Measurements from ENCODE around the gene FASN.

Gene FASN

GRCh38 chr17:82039695-82040299, 58.2 kb downstream of the FASN start:
- DNase-seq = no peak

GRCh38 chr17:82038796-82039409, 59.1 kb downstream of the FASN start:
- DNase-seq = peak; percentile 63 to 81 (median 76)

- DNase-seq = no peak
Observed at GRCh38 chr17:82037889-82038195, 60.2 kb downstream of the FASN start.

GRCh38 chr17:82037092-82037888, 60.7 kb downstream of the FASN start, which contains the start of gene DCXR:
Gene DCXR, minus strand, starts transcription at chr17:82037697. Its CDS starts 15 bp downstream, at chr17:82037682.
- peak; percentile 96 to 99 (median 98) for DNase-seq

GRCh38 chr17:82036634-82037091, 61.4 kb downstream of the FASN start:
- DNase-seq = no peak

GRCh38 chr17:82035956-82036633, 61.9 kb downstream of the FASN start:
- no peak for DNase-seq

- DNase-seq = no peak
Observed at GRCh38 chr17:82035488-82035887, 62.5 kb downstream of the FASN start.

GRCh38 chr17:82034371-82035011, 63.5 kb downstream of the FASN start:
- DNase-seq = no peak

GRCh38 chr17:82033359-82034085, 64.5 kb downstream of the FASN start:
- DNase-seq = no peak

- peak in 1 of 4 experiments; percentile 36 for DNase-seq
Observed at GRCh38 chr17:82031885-82032627, 66.0 kb downstream of the FASN start.

- peak in 3 of 4 experiments; percentile 31 to 69 (median 57) for DNase-seq
Observed at GRCh38 chr17:82031303-82031884, 66.6 kb downstream of the FASN start, which contains the start of gene RAC3. Gene RAC3, plus strand, starts transcription at chr17:82031678. Its CDS starts 84 bp downstream, at chr17:82031762.

GRCh38 chr17:82030470-82031302, 67.3 kb downstream of the FASN start:
- DNase-seq = peak; percentile 80 to 93 (median 88)

- DNase-seq = no peak
Observed at GRCh38 chr17:82029990-82030469, 68.0 kb downstream of the FASN start.

GRCh38 chr17:82029391-82029790, 68.6 kb downstream of the FASN start:
- DNase-seq = no peak

- DNase-seq = no peak
Observed at GRCh38 chr17:82028966-82029365, 69.1 kb downstream of the FASN start.
